Measurements from ENCODE around the gene UBQLN3. TPM values are rescaled to one million over a fixed set of nuclear protein-coding genes. Genes with fewer than 3 reads are reported as not detected.

UBQLN3 gene
- total RNA-seq, 1 donor from 2014 or later, result not detected

GRCh38 chr11:5486003-5486402 lies 23.8 kb downstream of the UBQLN3 start:
- no peak for TF ChIP-seq CTCF (IDR thresholded peaks at IDR 0.05)
- TF ChIP-seq POLR2A (IDR thresholded peaks at IDR 0.05), result no peak
- TF ChIP-seq POLR2AphosphoS5 (IDR thresholded peaks at IDR 0.05; ENCODE audit: insufficient read depth in 1 of 2, low read depth in 1 of 2), result no peak
- Histone ChIP-seq H3K27me3 (no peaks in the 10 kb centered on the region), H3K27ac (no peak overlapping the region), H3K36me3 (no peaks in the 10 kb centered on the region), H3K4me1 (no peaks in the 10 kb centered on the region), H3K4me3 (no peak overlapping the region), H3K9me3 (no peaks in the 10 kb centered on the region)
- intact Hi-C loops (cut with DNase I), result no loop called here
- no peak for DNase-seq (ENCODE audit: extremely low spot score in 2 of 2)

- H3K9me3 ChIP-seq, result no peaks in the 10 kb centered on the region
- no peak for TF ChIP-seq POLR2A (IDR thresholded peaks at IDR 0.05)
- TF ChIP-seq CTCF (IDR thresholded peaks at IDR 0.05), result peak in 2 of 3 experiments; percentile 26 to 54
- no peak for TF ChIP-seq POLR2AphosphoS5 (IDR thresholded peaks at IDR 0.05; ENCODE audit: insufficient read depth in 1 of 2, low read depth in 1 of 2)
- no peak overlapping the region for H3K4me3 ChIP-seq
- no peaks in the 10 kb centered on the region for H3K4me1 ChIP-seq
- DNase-seq (ENCODE audit: extremely low spot score in 2 of 2), result no peak
- intact Hi-C loops (cut with DNase I), result loop anchor here (10.0 kb wide), 1 partner anchor 328 kb away; the partner anchor contains the start of gene OR52N2
- no peaks in the 10 kb centered on the region for H3K27me3 ChIP-seq
- no peak overlapping the region for H3K27ac ChIP-seq
- no peaks in the 10 kb centered on the region for H3K36me3 ChIP-seq
These were observed 33.5 kb downstream of the UBQLN3 start for GRCh38 chr11:5476186-5476819.

GRCh38 chr11:5473921-5474320 lies 35.8 kb downstream of the UBQLN3 start:
- Histone ChIP-seq H3K36me3 (no peaks in the 10 kb centered on the region), H3K4me1 (no peaks in the 10 kb centered on the region), H3K27me3 (no peaks in the 10 kb centered on the region), H3K9me3 (no peaks in the 10 kb centered on the region), H3K27ac (no peak overlapping the region), H3K4me3 (no peak overlapping the region)
- intact Hi-C loops (cut with DNase I), result loop anchor here (10.0 kb wide), 1 partner anchor 331 kb away; the partner anchor contains the start of gene OR52N2
- TF ChIP-seq POLR2A (IDR thresholded peaks at IDR 0.05) (no peak), CTCF (IDR thresholded peaks at IDR 0.05) (no peak), POLR2AphosphoS5 (IDR thresholded peaks at IDR 0.05; ENCODE audit: insufficient read depth in 1 of 2, low read depth in 1 of 2) (no peak)
- no peak for DNase-seq (ENCODE audit: extremely low spot score in 2 of 2)

GRCh38 chr11:5467527-5467926 lies 42.2 kb downstream of the UBQLN3 start:
- Histone ChIP-seq H3K36me3 (no peaks in the 10 kb centered on the region), H3K4me3 (no peak overlapping the region), H3K27ac (no peak overlapping the region), H3K9me3 (no peaks in the 10 kb centered on the region), H3K4me1 (no peaks in the 10 kb centered on the region), H3K27me3 (no peaks in the 10 kb centered on the region)
- DNase-seq (ENCODE audit: extremely low spot score in 2 of 2), result no peak
- intact Hi-C loops (cut with DNase I), result no loop called here
- TF ChIP-seq POLR2A (IDR thresholded peaks at IDR 0.05), result no peak

GRCh38 chr11:5460983-5461621 lies 48.7 kb downstream of the UBQLN3 start:
- TF ChIP-seq POLR2AphosphoS5 (IDR thresholded peaks at IDR 0.05; ENCODE audit: insufficient read depth in 1 of 2, low read depth in 1 of 2) (no peak), POLR2A (IDR thresholded peaks at IDR 0.05) (no peak), CTCF (IDR thresholded peaks at IDR 0.05) (no peak)

More at GRCh38 chr11:5460983-5461621, 48.7 kb downstream of the UBQLN3 start:
- H3K36me3 ChIP-seq, result no peaks in the 10 kb centered on the region
- H3K4me3 ChIP-seq, result no peak overlapping the region
- intact Hi-C loops (cut with DNase I), result no loop called here
- DNase-seq (ENCODE audit: extremely low spot score in 2 of 2), result no peak
- H3K27ac ChIP-seq, result no peak overlapping the region
- H3K9me3 ChIP-seq, result no peaks in the 10 kb centered on the region
- H3K4me1 ChIP-seq, result no peaks in the 10 kb centered on the region
- no peaks in the 10 kb centered on the region for H3K27me3 ChIP-seq

Other genes starting within 250 kb of the UBQLN3 start
- gene HBE1, start 240.0 kb downstream of the UBQLN3 start, total RNA-seq, result not detected
- gene OR51B4, start 208.0 kb downstream of the UBQLN3 start, total RNA-seq, result not detected
- not detected for gene OR51B2, start 185.7 kb downstream of the UBQLN3 start, total RNA-seq
- gene OR51B5, start 166.4 kb downstream of the UBQLN3 start, total RNA-seq, result 1.2 TPM
- gene OR51B6, start 158.4 kb downstream of the UBQLN3 start, total RNA-seq, result not detected
- not detected for gene OR51M1, start 126.1 kb downstream of the UBQLN3 start, total RNA-seq
- gene OR51Q1, start 87.8 kb downstream of the UBQLN3 start, total RNA-seq, result not detected
- not detected for gene OR51I1, start 68.4 kb downstream of the UBQLN3 start, total RNA-seq
- gene OR51I2, start 60.6 kb downstream of the UBQLN3 start, total RNA-seq, result not detected
- gene OR52D1, start 21.3 kb downstream of the UBQLN3 start, total RNA-seq, result not detected
- gene UBQLNL, start 6.7 kb upstream of the UBQLN3 start, total RNA-seq, result 0.98 TPM
- gene OR52H1, start 38.6 kb upstream of the UBQLN3 start, total RNA-seq, result not detected
- not detected for gene OR52B6, start 70.9 kb upstream of the UBQLN3 start, total RNA-seq
- 3.9 TPM for gene TRIM6, start 86.7 kb upstream of the UBQLN3 start, total RNA-seq
- gene TRIM34, start 115.0 kb upstream of the UBQLN3 start, total RNA-seq, result 6.9 TPM
- 20.4 TPM for gene TRIM5, start 175.1 kb upstream of the UBQLN3 start, total RNA-seq
- gene TRIM22, start 179.8 kb upstream of the UBQLN3 start, total RNA-seq, result 32.7 TPM
- gene OR56B1, start 226.5 kb upstream of the UBQLN3 start, total RNA-seq, result not detected
- gene OR52N4, start 244.3 kb upstream of the UBQLN3 start, total RNA-seq, result not detected